MV-4-11 (cell line): ENCODE measurements around the gene LEAP2.
"Not testable (repeated sequence)": the region's sequence is repeated elsewhere in the genome, so short reads cannot be mapped to it uniquely, and the experiment has no call there.

Experiments used
- DNase-seq: peaks from one replicate; lab custom pipeline; 2025; lab: John Stamatoyannopoulos, UW

LEAP2 gene

DNA sequence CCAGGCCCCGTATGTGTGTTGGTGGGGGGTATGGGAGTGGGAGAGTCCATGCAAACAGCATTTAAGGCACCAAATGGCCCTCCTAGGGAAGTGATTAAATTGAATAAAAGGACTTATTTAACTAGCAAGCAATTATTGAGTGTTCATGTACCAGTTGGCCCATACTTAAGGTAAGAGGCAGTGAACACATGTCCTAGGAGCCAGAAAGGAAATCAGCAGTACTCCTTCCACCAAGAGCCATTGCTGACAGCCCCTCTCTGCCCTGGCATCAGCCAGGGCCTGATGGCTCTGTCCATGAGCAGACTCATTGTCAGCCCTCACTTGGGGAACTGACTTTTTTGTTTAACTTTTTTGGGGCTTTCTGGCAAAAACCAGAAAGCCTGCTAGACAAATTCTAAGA lies 32.6 kb upstream of the LEAP2 start:
- no peak for DNase-seq

DNA sequence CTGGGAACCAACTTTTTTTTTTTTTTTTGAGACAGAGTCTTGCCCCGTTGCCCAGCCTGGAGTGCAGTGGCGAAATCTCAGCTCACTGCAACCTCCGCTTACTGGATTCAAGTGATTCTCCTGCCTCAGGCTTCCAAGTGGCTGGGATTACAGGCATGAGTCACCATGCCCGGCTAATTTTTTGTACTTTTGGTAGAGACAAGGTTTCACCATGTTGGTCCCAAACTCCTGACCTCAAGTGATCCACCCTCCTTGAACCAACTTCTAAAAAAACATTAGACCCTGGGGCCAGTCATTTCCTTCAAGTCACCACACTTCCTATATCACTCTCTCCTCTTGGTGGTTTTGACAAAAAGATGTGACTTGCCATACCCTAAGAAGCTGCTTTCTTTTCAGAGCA lies 32.2 kb upstream of the LEAP2 start:
- DNase-seq, result peak; percentile 66

DNA sequence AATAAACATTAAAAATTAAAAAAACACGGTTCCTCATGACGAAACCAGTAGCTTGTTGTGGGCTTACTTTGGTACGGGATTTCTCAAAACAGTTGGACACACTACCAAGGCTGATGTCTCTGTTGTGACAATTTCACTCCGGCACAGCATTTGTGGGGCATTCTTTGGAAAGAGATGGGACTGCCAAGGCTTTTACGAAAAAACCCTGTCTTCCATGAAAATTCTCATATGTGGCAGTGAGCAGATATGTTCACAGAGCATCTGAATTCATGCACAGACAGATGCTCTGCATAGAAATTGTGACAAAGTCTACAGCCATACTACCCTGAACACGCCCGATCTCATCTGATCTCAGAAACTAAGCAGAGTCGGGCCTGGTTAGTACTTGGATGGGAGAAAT lies 25.2 kb upstream of the LEAP2 start:
- no peak for DNase-seq

DNA sequence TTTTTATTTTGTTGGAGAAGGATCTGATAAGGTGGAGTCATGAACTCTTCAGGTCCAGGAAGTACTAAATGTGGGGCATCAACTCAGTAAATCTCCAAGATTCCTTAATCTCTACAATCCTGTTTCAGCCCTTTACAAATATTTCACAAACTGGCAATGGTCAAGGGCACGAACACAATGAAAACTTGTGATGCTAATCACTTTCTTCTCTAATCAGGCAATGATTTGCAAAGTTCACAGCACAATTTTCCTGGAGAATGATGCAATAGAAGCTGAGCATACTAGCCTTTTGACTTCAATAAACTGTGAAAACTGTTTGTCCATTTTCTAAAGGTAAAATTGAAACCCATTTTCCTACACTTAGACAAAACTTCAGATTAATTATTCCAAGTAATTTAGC lies 24.1 kb upstream of the LEAP2 start:
- no peak for DNase-seq

DNA sequence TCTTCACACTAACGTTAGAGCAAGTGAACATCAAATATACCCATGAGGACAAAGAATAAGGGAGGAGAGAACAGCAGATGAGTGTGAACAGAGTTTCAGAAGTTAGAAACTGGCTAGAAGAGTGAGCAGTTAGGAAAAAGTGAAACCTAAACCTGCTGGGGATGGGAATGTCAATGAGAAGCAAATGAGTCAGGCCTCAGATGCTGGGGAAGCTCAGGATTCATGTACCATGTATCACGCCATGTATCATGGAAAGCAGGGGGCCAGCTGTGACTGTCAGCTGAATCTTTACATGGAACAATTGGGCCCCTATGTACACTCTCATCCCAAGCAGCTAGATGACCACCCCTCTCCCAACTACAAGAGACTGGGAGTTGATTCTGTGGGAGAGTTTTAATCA lies 23.4 kb upstream of the LEAP2 start:
- no peak for DNase-seq

DNA sequence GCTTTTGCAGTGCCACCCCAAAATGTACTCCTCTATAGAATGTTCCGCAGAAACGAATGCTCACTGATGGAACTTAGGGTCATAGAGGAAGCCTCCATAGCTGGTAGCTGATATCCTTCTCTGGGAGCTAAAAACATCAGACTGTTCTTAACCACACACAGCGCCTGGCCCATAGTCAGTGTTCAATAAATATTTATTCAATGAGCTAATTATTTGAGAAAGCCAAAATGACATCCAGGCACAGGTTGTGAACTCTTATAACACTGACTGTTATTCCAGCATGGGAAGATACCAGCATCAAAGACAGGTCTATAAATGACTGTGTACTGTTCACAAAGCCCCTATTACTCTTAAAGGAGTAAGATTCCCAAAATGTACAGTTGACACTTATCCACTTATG lies 20.1 kb upstream of the LEAP2 start:
- no peak for DNase-seq

DNA sequence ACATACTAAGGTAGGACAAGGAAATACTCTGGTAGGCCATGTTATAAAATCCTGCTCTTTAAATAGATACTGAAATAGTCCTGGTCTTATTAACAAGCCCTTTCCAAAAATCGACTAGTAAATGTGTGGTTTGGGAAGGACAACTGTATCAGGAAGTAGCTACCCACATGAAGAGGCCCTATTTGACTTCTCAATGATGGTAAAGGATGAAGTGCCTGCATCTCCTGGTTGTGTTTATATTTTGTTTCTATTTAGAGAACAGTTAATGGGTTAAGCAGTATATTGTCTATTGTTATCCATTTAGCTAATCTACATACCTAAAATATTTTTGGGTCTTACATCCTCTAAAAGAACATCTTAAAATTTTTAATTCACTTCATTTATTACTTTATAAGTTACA lies 19.7 kb upstream of the LEAP2 start:
- peak; percentile 15 for DNase-seq

DNA sequence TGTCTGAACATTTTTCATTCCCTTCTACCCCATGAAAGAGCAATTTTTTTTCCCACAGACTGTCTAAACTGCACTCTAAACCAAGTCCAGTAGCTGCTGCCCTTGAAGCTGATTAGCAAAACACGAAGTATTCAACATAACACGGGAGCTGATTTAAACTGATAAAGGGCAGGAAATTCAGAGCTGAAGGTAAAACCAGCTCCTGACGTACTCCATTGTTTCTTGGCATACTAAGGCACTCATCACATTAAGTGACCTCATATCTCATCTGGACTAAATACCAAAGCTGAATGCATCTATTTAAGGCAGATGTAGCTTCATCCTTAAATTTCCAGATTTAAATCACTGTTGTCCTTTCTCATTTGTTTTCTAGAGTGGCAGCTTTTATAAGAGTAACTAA lies 19.2 kb upstream of the LEAP2 start:
- DNase-seq, result no peak

DNA sequence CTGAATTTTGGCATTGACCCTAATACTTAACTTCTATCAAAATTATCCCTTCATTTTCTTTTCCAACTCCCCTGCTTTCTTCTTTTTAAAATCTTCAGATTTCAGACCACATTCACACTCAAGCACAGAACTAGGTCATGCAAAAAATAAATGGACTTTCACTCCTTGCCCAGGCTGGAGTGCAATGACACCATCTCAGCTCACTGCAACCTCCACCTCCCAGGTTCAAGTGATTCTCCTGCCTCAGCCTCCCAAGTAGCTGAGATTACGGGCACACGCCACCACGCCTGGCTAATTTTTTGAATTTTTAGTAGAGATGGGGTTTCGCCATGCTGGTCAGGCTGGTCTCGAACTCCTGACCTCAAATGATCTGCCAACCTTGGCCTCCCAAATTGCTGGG lies 18.5 kb upstream of the LEAP2 start:
- DNase-seq, result not testable (repeated sequence)

DNA sequence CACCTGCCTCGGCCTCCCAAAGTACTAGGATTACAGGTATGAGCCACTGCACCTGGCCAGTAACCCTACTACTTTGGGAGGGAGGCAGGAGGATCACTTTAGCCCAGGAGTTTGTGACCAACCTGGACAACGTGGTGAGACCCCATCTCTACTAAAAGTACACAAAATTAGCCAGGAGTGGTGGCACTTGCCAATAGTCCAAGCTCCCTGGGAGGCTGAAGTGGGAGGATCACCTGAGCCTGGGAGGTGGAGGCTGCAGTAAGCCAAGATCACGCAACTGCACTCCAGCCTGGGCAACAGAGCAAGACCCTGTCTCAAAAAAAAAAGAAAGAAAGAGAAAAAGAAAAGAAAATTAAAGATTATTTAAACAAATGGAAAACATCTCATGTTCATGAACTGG lies 17.5 kb upstream of the LEAP2 start:
- no peak for DNase-seq

DNA sequence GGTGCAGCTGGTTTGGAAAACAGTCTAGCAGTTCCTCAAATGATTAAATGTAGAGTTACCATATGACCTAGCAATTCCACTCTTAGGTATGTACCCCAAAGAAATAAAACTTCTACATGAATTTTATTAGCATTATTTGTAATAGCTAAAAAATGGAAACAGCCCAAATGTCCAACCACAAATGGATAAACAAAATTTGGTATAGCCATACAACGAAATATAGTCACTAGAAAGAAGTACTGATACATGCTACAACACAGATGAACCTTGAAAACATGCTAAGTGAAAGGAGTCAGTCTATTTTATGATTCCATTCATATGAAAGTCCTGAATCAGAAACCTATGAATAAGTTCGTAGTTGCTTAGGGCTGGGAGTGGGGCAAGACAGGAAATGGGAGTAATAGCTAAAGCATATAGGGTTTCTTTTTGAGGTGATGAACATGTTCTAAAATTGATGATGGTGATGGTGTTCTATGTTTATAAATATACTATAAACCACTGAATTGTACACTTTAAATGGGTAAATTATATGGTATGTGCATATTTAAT lies 13.5 kb upstream of the LEAP2 start:
- DNase-seq, result no peak

DNA sequence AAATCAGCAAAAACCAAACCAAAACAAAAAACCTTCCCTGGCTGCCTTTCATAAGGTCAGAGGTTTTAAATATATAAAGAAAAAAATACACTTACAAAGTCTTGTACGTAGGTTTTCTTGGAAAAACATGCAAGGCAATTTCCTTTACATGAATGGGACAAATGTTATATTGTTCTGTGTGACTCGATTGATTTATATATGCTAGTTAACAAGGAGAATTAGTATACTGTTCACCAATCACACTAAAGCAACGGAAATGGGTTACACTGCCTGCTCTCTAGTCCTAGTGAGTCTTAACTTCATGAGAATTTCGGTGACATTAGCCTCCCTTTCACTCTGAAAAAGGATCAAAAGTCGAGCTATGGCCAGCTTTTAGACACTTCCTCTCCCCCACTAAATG lies 12.7 kb upstream of the LEAP2 start:
- DNase-seq, result no peak

DNA sequence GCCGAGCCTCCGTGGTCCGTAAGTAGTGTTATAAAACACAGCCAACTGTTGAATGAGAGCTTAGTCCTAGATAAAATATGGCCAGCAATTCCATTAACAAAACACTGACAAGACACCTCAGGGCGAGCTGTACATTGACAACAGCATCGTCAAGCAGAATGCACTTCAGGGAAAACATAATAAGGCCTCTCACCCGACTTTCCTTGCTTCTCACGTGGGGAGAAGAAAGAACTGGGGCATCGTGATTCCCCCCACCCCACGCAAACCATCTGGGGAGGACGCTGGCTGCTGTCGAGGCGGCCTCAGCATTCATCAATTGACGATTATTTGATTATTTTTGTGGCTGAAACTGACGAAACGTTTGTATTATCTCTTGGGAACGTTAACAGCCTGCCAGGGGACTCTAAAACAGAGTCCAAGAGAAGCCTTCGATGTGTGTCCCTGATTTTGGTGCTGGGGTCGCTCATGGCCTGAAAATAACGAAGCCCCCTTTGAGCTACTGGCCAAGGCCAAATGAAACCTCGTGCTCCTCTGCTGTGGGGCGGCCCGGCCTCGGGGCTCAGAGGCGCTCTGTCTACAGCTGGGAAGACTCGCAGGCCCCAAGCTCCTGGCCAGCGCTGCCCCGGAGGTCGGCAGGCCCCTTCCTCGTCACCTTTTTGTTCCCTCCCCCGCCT lies 7.7 kb upstream of the LEAP2 start:
- DNase-seq, result no peak

DNA sequence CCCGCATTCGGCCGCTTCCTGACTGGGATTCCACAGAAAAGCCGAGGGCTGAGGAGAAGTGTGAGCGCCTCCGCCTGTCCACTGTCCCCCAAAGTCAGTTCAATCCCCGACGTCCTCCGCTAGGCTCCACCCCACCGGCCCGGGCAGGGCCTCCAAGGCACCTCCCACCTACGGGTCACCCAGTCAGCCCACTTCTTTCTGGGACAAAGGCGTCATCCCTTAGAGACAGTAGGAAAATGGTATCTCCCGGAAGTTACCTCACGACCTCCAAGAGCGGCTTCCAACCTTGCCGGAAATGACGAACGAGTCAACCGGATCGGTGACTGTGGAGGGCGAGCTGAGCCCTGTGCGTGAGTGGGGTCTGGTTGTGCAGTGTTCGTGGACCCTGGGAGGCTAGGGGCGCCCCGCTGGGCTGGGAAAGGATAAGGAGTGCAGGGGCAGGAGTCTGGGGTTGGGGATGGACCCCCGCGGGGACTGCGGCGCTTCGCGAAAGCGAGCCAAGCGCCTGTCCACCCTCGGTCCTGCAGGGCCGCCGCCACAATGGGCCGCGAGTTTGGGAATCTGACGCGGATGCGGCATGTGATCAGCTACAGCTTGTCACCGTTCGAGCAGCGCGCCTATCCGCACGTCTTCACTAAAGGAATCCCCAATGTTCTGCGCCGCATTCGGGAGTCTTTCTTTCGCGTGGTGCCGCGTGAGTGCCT lies 7.0 kb upstream of the LEAP2 start, which contains the start of the genes GDF9 and UQCRQ:
TSS of gene GDF9 (minus strand) at position 128 of the 704 bp plus-strand sequence. CDS start 1,936 bp downstream, outside the sequence.
TSS of gene UQCRQ (plus strand) at position 301 of the 704 bp plus-strand sequence. CDS start at position 541, 240 bp downstream.
- peak; percentile 99 for DNase-seq

DNA sequence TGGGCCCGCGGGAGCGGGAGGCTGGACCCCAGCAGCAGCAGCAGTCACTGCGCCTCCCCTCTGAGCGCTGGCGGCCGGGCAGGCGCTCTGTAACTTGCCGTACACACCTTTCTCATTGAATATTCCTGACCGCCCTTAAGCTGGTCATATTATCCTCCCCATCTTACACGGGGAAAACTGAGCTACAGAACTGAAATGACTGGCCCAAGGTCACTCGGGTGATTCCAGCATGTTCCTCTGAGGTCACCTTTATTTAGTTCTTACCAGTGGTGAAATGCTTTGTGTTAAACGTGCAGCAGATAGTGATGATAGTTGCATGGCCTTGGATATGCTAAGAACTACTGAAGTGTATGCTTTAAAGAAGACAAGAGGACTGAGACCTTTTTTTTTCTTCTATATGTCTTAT lies 6.4 kb upstream of the LEAP2 start:
- DNase-seq, result no peak

DNA sequence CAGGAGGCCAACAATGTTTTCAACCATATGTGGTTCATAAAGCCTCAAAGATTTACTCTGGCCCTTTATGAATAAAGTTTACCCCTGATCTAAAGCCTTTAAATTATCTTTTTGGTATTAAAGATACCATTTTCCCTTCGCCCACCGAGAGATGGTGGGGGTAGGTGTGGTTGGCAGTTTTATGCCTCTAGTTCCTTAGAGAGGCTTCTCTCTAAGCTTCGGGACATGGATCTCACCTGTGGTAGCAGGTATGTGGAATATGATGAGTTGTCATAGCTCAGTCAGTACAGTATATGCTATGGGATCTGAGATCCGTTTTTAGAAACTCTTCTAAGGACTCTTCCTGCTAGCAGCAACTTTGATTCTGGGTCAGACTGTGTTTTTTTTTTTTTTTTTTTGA lies 4.7 kb upstream of the LEAP2 start:
- DNase-seq, result no peak

DNA sequence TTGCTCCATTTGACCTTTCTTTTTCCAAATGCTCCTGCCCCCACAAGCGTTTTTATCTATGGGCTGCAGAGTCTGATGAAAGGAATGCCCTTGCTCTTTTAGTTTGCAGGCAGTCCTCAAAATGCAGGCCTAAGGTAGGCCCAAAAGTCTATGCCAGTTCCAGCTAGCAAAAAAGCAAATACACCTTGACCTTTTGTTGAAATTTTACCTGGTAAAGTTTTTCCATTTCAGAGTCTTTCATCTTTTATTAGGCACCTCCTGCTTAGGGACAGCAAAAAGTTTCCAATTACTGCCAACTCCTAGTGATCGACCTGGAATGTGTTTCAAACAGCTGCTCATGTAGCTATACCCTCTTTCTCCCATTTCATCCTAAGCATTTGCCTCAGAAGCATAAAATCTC lies 2.7 kb upstream of the LEAP2 start:
- DNase-seq, result no peak

DNA sequence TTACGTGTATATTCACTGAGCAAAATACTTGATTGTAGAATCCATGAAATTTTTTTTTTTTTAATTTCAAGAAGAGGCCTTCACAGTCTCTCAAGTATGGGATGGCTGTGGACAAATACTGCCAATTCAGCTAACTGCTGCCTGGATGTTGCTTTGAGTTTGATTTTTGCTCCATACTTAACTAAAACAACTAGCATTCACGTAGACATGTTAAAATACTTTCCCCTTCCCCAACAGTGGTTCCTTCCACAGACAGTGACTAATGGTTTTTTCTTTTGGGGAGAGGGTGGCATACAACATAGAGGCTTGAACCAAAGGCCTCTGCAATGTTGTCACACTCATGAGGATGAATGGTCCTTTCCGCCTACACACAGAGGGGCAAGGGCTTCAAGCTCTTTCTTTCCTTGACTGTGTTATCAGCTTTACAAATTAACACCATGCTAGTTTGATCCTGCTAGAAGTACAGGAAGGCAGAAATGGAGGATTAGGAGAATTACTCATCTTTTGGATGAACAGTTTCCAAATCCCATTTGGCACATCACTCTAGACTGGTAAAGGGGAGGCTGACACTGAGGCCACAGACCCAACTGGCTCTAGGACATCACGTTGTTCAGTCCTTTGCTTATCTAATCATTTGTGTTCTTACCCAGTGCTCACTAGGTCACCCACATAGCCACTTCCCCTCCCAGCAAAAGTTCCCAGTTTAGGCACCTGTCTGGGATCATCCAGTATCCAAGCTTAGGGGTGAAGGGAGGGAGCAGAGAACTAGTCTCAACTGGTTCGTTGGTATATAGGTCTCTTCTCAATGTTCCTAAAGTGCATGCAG lies 1.8 kb upstream of the LEAP2 start:
- DNase-seq, result no peak

DNA sequence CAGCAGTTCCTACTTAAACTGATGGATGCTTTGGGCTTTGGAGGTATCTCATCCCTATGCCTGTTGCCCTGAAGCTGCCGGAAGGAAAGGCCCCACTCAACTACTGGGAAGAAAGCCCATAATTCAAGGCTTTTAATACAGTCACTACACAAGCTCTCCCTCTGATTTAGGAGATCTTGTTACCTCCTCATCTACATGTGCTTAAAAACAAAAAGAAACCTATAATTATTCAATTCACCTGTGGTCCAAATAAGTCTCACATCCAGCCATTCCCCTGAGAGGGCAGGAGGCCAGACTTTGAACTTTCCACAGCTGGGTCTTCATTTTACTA lies 715 bp upstream of the LEAP2 start:
- no peak for DNase-seq

DNA sequence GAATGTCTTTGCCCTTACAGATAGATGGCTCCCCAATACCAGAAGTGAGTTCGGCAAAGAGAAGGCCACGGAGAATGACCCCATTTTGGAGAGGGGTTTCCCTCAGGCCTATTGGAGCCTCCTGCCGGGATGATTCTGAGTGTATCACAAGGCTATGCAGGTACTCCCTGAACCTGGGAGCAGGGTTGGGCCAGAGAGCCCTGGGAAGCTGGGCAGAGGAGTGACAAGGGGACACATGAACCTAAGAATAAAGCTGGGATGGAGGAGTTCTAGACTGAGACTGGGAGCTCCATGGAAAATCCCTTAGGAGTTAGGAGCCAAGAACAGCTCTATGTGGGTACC lies 433 bp downstream of the LEAP2 start:
- DNase-seq, result no peak

DNA sequence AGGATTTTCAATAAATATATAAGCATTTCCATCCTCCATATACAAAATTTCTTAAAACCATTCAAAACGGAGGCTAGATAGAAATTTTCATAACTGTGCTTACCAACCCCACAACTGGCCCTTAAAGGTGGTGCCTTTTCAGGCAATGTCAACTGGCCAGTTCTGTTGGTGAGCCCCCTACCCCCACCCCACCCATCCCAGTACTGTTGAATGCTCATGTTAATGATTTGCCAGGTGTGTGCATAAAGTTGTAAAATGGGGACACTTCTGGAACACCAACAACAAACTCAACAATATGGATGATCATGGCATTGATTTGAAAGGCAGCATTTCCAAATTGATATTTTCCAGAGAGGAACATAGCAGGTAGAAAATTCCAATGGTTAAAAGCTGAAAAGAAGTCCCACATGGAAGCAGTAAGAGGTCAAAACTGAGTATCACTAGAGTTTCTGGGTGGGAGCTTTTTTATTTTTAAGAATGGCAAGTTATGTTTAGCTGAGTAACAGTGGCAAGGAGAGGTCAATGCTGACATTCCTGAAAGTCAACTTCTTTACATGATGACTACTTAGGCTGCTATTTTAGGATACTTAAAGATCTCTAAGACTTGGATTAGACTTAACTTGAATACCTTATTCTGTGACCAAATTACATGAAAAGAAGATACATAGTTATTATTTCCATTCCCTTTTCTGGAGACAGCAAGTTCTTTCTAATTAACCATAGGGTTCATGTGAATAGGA lies 2.7 kb downstream of the LEAP2 start:
- DNase-seq, result no peak

DNA sequence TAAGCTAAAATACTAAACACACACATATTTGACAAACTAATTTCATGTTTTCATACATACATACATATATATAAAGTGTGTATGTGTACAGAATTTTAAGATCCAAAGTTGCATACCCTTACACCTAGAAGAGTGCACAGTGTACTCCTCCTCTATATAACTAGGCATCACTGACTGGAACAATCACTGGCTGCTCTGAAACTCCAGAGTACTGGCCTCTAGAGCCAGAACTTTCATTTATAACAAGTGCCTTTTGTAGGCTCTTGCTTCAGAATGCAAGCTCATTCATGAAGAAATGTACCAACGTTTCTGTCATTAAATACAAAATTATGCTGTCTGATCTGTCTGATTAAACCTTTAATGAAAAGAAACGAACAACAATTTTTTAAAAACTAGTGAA lies 4.0 kb downstream of the LEAP2 start:
- no peak for DNase-seq
